ENCODE measurements around the gene ITGA5. TPM values are rescaled to one million over a fixed set of nuclear protein-coding genes. Genes with fewer than 3 reads are reported as not detected.
A peak's percentile ranks its signal among the peaks of the same experiment; 100 is the strongest.

Gene ITGA5
- total and polyA plus RNA-seq, 5 donors from 2014 or later = 18.6 to 57.4 (median 23.8) TPM

DNA sequence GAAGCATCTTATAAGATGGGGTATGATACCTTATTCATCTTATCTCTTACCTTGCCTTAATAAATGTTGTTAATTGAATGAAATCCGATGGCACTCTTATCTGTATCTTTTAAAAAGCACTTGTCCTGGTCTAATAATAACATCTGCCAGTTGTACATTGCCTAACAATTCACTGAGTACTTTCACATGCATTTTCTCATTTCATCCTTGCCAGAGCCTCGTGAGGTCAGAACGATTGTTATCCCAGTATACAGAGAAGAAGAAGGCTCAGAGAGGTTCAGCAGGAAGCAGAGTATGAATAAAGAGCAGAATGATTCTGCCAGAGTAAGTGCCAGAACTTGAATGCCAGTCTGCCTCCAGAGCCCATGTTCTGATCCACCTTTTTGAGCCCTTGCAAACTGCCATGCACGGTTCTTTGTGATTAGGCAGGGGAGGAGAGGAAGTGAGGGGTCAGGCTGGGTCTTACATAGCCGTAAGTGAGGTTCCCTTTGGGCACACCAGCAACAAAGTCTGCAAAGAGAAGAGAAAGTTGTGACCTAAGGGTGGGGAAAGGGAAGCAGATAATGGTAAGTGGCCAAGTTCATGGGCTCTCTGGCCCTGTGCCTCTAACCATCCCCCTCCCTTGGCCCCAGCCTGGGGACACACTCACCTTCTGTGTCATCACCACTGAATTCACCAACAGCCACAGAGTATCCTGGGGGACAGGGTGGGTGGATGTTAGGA lies 11.7 kb downstream of the ITGA5 start:
- no peak overlapping the region for H3K27ac ChIP-seq (ENCODE audit: insufficient read depth, low read length, poor library complexity, severe bottlenecking)
- DNase-seq = no peak

GRCh38 chr12:54405573-54405972 lies 13.5 kb downstream of the ITGA5 start:
- Histone ChIP-seq H3K4me1 (ENCODE audit: control insufficient read depth, insufficient read depth, low read length, poor library complexity, severe bottlenecking) (peaks cover 12% of the 10 kb centered on the region), H3K27ac (ENCODE audit: insufficient read depth, low read length, poor library complexity, severe bottlenecking) (no peak overlapping the region), H3K9me3 (ENCODE audit: control insufficient read depth in 2 of 2, low read length in 2 of 2) (no peaks in the 10 kb centered on the region), H3K27me3 (ENCODE audit: control insufficient read depth, insufficient read depth, low read length) (no peaks in the 10 kb centered on the region), H3K36me3 (ENCODE audit: control insufficient read depth, insufficient read depth, low read length) (peaks cover 85% of the 10 kb centered on the region), H3K4me3 (ENCODE audit: low read depth, low read length) (no peak overlapping the region)
- Mint-ChIP-seq H3K4me3 (peak overlapping the region in 1 of 4 donors; percentile 64), H3K4me1 (peaks cover 6 to 50% (median 23%) of the 10 kb centered on the region in 4 donors), H3K27me3 (no peaks in the 10 kb centered on the region), H3K27ac (peak overlapping the region; percentile 56 to 85 (median 62)), H3K9me3 (no peaks in the 10 kb centered on the region), H3K36me3 (peaks cover 55% of the 10 kb centered on the region)
- no peak for ATAC-seq (ENCODE audit: low read depth in 2 of 2)
- DNase-seq = no peak

More for the DNA sequence above, 11.7 kb downstream of the ITGA5 start:
- Histone ChIP-seq H3K36me3 (ENCODE audit: control insufficient read depth, insufficient read depth, low read length) (peaks cover 68% of the 10 kb centered on the region), H3K9me3 (ENCODE audit: control insufficient read depth in 2 of 2, low read length in 2 of 2) (no peaks in the 10 kb centered on the region), H3K27me3 (ENCODE audit: control insufficient read depth, insufficient read depth, low read length) (no peaks in the 10 kb centered on the region), H3K4me1 (ENCODE audit: control insufficient read depth, insufficient read depth, low read length, poor library complexity, severe bottlenecking) (peaks cover 28% of the 10 kb centered on the region), H3K4me3 (ENCODE audit: low read depth, low read length) (no peak overlapping the region)
- no peak for ATAC-seq (ENCODE audit: low read depth in 2 of 2)
- Mint-ChIP-seq H3K9me3 (no peaks in the 10 kb centered on the region), H3K4me1 (peaks cover 11 to 68% (median 31%) of the 10 kb centered on the region in 4 donors), H3K4me3 (no peak overlapping the region), H3K27ac (peak overlapping the region; percentile 50 to 85 (median 62)), H3K36me3 (peaks cover 45% of the 10 kb centered on the region), H3K27me3 (no peaks in the 10 kb centered on the region)

- Mint-ChIP-seq H3K9me3 (no peaks in the 10 kb centered on the region), H3K27me3 (no peaks in the 10 kb centered on the region), H3K4me3 (no peak overlapping the region), H3K27ac (peak overlapping the region in 2 of 3 donors; percentile 74 to 91), H3K4me1 (peaks cover 6 to 51% (median 23%) of the 10 kb centered on the region in 4 donors), H3K36me3 (peaks cover 59% of the 10 kb centered on the region)
- H3K4me1 ChIP-seq (ENCODE audit: control insufficient read depth, insufficient read depth, low read length, poor library complexity, severe bottlenecking) = peaks cover 12% of the 10 kb centered on the region
- ATAC-seq (ENCODE audit: low read depth in 2 of 2) (no peak), DNase-seq (no peak)
- peaks cover 89% of the 10 kb centered on the region for H3K36me3 ChIP-seq (ENCODE audit: control insufficient read depth, insufficient read depth, low read length)
- no peaks in the 10 kb centered on the region for H3K27me3 ChIP-seq (ENCODE audit: control insufficient read depth, insufficient read depth, low read length)
- no peak overlapping the region for H3K27ac ChIP-seq (ENCODE audit: insufficient read depth, low read length, poor library complexity, severe bottlenecking)
- no peaks in the 10 kb centered on the region for H3K9me3 ChIP-seq (ENCODE audit: control insufficient read depth in 2 of 2, low read length in 2 of 2)
- no peak overlapping the region for H3K4me3 ChIP-seq (ENCODE audit: low read depth, low read length)
Measured at GRCh38 chr12:54405106-54405505, 14.0 kb downstream of the ITGA5 start.

DNA sequence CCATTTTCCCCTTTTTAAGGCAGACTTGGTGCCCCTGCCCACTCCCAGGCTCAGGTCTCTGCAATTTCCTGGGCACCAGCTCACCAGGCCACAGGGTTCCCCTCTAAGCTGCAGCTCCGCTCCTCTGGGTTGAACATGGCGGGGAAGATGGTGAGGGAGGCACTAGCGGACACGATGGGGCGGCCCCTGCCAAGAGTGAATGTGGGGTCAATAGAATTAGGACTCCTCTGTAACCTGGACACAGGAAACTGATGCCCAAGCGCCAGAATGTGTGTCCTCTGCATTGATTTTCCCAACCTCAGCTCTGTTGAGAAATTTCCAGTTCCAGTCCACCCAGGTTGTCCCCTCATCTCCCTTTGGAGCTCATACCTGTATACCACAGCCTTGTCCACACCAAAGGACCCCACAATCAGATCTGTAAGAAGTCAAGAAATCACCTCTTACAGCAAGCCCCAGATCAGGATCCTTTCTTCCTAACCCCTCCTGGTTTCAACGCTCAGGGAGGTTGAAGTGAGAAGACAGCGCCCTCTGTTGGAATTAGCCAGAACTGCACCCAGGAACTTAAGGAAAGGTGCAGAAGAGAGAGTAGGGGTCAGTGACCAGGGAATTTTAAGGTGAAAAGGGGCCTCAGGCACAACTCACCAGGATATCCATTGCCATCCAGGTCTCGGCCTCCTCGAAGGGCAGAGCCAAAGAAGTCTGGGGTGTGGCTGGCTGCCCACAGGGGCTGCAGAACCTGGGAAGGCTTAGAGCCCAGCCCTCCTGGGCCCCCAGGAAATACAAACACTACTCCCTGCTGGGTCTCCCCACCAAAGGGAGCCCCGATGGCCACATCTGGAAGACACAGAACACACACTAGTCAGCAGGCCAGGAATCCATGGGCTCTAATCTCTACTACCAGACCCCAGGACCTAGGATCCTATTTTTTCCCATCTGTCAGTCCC lies 14.7 kb downstream of the ITGA5 start:
- Histone ChIP-seq H3K4me1 (ENCODE audit: control insufficient read depth, insufficient read depth, low read length, poor library complexity, severe bottlenecking) (peaks cover 12% of the 10 kb centered on the region), H3K27me3 (ENCODE audit: control insufficient read depth, insufficient read depth, low read length) (no peaks in the 10 kb centered on the region), H3K9me3 (ENCODE audit: control insufficient read depth in 2 of 2, low read length in 2 of 2) (no peaks in the 10 kb centered on the region), H3K27ac (ENCODE audit: insufficient read depth, low read length, poor library complexity, severe bottlenecking) (no peak overlapping the region), H3K36me3 (ENCODE audit: control insufficient read depth, insufficient read depth, low read length) (peaks cover 93% of the 10 kb centered on the region), H3K4me3 (ENCODE audit: low read depth, low read length) (no peak overlapping the region)
- ATAC-seq (ENCODE audit: low read depth in 2 of 2) (peak in 1 of 2 donors; percentile 56), DNase-seq (peak; percentile 54 to 74 (median 59))
- Mint-ChIP-seq H3K27ac (peak overlapping the region; percentile 91 to 93 (median 92)), H3K36me3 (peaks cover 64% of the 10 kb centered on the region), H3K9me3 (no peaks in the 10 kb centered on the region), H3K4me3 (peak overlapping the region in 1 of 4 donors; percentile 46), H3K4me1 (peaks cover 6 to 47% (median 24%) of the 10 kb centered on the region in 4 donors), H3K27me3 (no peaks in the 10 kb centered on the region)

DNA sequence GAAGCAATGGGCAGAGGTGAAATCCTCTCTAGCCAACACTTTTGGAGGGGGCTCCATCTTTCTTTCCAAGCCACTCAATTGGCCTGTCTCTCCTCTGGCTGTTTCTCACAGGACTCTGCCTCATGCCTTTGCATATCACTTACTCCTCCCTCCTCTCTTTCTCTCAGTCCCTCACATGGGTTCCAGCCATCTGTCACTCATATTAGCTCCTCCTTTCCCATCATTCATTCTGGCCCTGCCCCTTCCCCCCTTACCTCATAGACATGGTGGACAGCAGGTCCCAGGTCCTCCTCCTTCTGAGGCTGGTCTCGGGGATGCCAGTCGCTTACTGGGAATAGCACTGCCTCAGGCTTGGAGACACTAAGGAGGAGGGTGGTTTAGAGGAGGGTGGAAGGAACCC lies 17.9 kb downstream of the ITGA5 start:
- Mint-ChIP-seq H3K27me3 (no peaks in the 10 kb centered on the region), H3K9me3 (no peaks in the 10 kb centered on the region), H3K4me3 (no peak overlapping the region), H3K27ac (peak overlapping the region in 1 of 3 donors; percentile 76), H3K36me3 (peaks cover 61% of the 10 kb centered on the region), H3K4me1 (peaks cover 6 to 30% (median 12%) of the 10 kb centered on the region in 4 donors)
- Histone ChIP-seq H3K9me3 (ENCODE audit: control insufficient read depth in 2 of 2, low read length in 2 of 2) (no peaks in the 10 kb centered on the region), H3K36me3 (ENCODE audit: control insufficient read depth, insufficient read depth, low read length) (peaks cover 86% of the 10 kb centered on the region), H3K27ac (ENCODE audit: insufficient read depth, low read length, poor library complexity, severe bottlenecking) (no peak overlapping the region), H3K4me1 (ENCODE audit: control insufficient read depth, insufficient read depth, low read length, poor library complexity, severe bottlenecking) (peaks cover 12% of the 10 kb centered on the region), H3K4me3 (ENCODE audit: low read depth, low read length) (no peak overlapping the region), H3K27me3 (ENCODE audit: control insufficient read depth, insufficient read depth, low read length) (no peaks in the 10 kb centered on the region)
- ATAC-seq (ENCODE audit: low read depth in 2 of 2) (no peak), DNase-seq (no peak)

GRCh38 chr12:54398995-54399793 lies 19.9 kb downstream of the ITGA5 start:
- ATAC-seq (ENCODE audit: low read depth in 2 of 2) (peak; percentile 89 to 92), DNase-seq (peak; percentile 75 to 85 (median 85))
- Histone ChIP-seq H3K4me3 (ENCODE audit: low read depth, low read length) (no peak overlapping the region), H3K4me1 (ENCODE audit: control insufficient read depth, insufficient read depth, low read length, poor library complexity, severe bottlenecking) (peaks cover 3% of the 10 kb centered on the region), H3K27ac (ENCODE audit: insufficient read depth, low read length, poor library complexity, severe bottlenecking) (no peak overlapping the region), H3K36me3 (ENCODE audit: control insufficient read depth, insufficient read depth, low read length) (peaks cover 82% of the 10 kb centered on the region), H3K27me3 (ENCODE audit: control insufficient read depth, insufficient read depth, low read length) (no peaks in the 10 kb centered on the region), H3K9me3 (ENCODE audit: control insufficient read depth in 2 of 2, low read length in 2 of 2) (no peaks in the 10 kb centered on the region)
- peaks cover under 1 to 19% (median 8%) of the 10 kb centered on the region in 4 donors for H3K4me1 Mint-ChIP-seq
- no peaks in the 10 kb centered on the region for H3K27me3 Mint-ChIP-seq
- H3K36me3 Mint-ChIP-seq = peaks cover 61% of the 10 kb centered on the region
- H3K9me3 Mint-ChIP-seq = no peaks in the 10 kb centered on the region
- no peak overlapping the region for H3K4me3 Mint-ChIP-seq
- H3K27ac Mint-ChIP-seq = peak overlapping the region in 1 of 3 donors; percentile 50

GRCh38 chr12:54398218-54398617 lies 20.8 kb downstream of the ITGA5 start:
- no peaks in the 10 kb centered on the region for H3K9me3 Mint-ChIP-seq
- H3K4me1 ChIP-seq (ENCODE audit: control insufficient read depth, insufficient read depth, low read length, poor library complexity, severe bottlenecking) = no peaks in the 10 kb centered on the region
- H3K4me3 Mint-ChIP-seq = no peak overlapping the region
- H3K27me3 ChIP-seq (ENCODE audit: control insufficient read depth, insufficient read depth, low read length) = no peaks in the 10 kb centered on the region
- peaks cover 60% of the 10 kb centered on the region for H3K36me3 Mint-ChIP-seq
- no peak for DNase-seq
- peaks cover 0 to 25% (median 11%) of the 10 kb centered on the region in 4 donors for H3K4me1 Mint-ChIP-seq
- ATAC-seq (ENCODE audit: low read depth in 2 of 2) = no peak
- H3K27ac ChIP-seq (ENCODE audit: insufficient read depth, low read length, poor library complexity, severe bottlenecking) = no peak overlapping the region
- no peaks in the 10 kb centered on the region for H3K9me3 ChIP-seq (ENCODE audit: control insufficient read depth in 2 of 2, low read length in 2 of 2)
- peak overlapping the region in 2 of 3 donors; percentile 29 to 56 for H3K27ac Mint-ChIP-seq
- peaks cover 76% of the 10 kb centered on the region for H3K36me3 ChIP-seq (ENCODE audit: control insufficient read depth, insufficient read depth, low read length)
- no peak overlapping the region for H3K4me3 ChIP-seq (ENCODE audit: low read depth, low read length)
- H3K27me3 Mint-ChIP-seq = no peaks in the 10 kb centered on the region
